ENCODE data around the gene CCNB2. TPM values are rescaled to one million over a fixed set of nuclear protein-coding genes. Genes with fewer than 3 reads are reported as not detected.

The CCNB2 gene
- polyA plus RNA-seq, 1 of the 3 experiments (the other 2 are of a cell fraction): 46.6 TPM

GRCh38 chr15:59087731-59088130 lies 17.2 kb upstream of the CCNB2 start (continued):
- no peak for TF ChIP-seq FOXM1 (IDR thresholded peaks at IDR 0.05; ENCODE audit: low read depth)
- TF ChIP-seq TAF1 (IDR thresholded peaks at IDR 0.05; ENCODE audit: borderline replicate concordance, low read depth, low read length): no peak
- no peak for TF ChIP-seq RAD21 (IDR thresholded peaks at IDR 0.05; ENCODE audit: low read length)
- no peak for TF ChIP-seq EZH2phosphoT487 (IDR thresholded peaks at IDR 0.05; ENCODE audit: borderline replicate concordance, low read depth)
- TF ChIP-seq JUND (IDR thresholded peaks at IDR 0.05): no peak
- no peak for TF ChIP-seq GATA2 (CRISPR knock-in tag; IDR thresholded peaks at IDR 0.05)
- no peak for TF ChIP-seq CTCF (IDR thresholded peaks at IDR 0.05)
- no peak for TF ChIP-seq MAX (IDR thresholded peaks at IDR 0.05; ENCODE audit: low read depth)
- TF ChIP-seq TEAD4 (IDR thresholded peaks at IDR 0.05; ENCODE audit: borderline replicate concordance, insufficient read depth): no peak
- TF ChIP-seq NFIC (IDR thresholded peaks at IDR 0.05; ENCODE audit: borderline replicate concordance): no peak

- ChIA-PET POLR2A (no interaction called here), CTCF (interaction anchor here (1.9 kb wide), 1 partner anchor 20 kb away, joined by 8 read pairs; no protein-coding TSS in a partner anchor)
- no peak for DNase-seq
- Histone ChIP-seq H3K79me2 (ENCODE audit: insufficient read depth) (no peaks in the 10 kb centered on the region), H2AFZ (ENCODE audit: low read depth) (no peak overlapping the region), H3K27me3 (ENCODE audit: insufficient read depth) (no peaks in the 10 kb centered on the region), H3F3A (replicated peaks; ENCODE audit: insufficient read depth) (peaks cover 12% of the 10 kb centered on the region), H3K4me2 (no peak overlapping the region), H4K20me1 (ENCODE audit: insufficient read depth) (no peaks in the 10 kb centered on the region), H3K9ac (no peak overlapping the region), H3K9me2 (no peaks in the 10 kb centered on the region), H3K27ac (ENCODE audit: low read depth in 2 of 2, low read length in 1 of 2) (no peak overlapping the region), H3K9me3 (no peaks in the 10 kb centered on the region), H3K4me1 (ENCODE audit: control insufficient read depth in 1 of 2, insufficient read depth in 2 of 2, low read depth in 1 of 2, low read length in 1 of 2) (no peaks in the 10 kb centered on the region), H3K36me3 (replicated peaks in 1 of 2; ENCODE audit: control insufficient read depth in 1 of 2, insufficient read depth in 2 of 2, low read length in 1 of 2) (peaks cover 68 to 83% of the 10 kb centered on the region in 2 experiments), H3K4me3 (ENCODE audit: low read depth in 2 of 2, low read length in 1 of 2) (no peak overlapping the region)
- TF ChIP-seq USF1 (IDR thresholded peaks at IDR 0.05; ENCODE audit: borderline replicate concordance, low read depth) (no peak), CTCF (IDR thresholded peaks at IDR 0.05) (no peak), NFIC (IDR thresholded peaks at IDR 0.05; ENCODE audit: borderline replicate concordance) (no peak), RCOR1 (IDR thresholded peaks at IDR 0.05; ENCODE audit: low read length) (no peak), SIN3A (IDR thresholded peaks at IDR 0.05; ENCODE audit: borderline replicate concordance, low read depth, low read length) (no peak), RAD21 (IDR thresholded peaks at IDR 0.05; ENCODE audit: low read length) (no peak), RFX5 (IDR thresholded peaks at IDR 0.05; ENCODE audit: low read length) (no peak)
- 91% methylated on average over 1 of the region's 1 CpG for WGBS (ENCODE audit: low lambda C conversion rate)
These were observed 10.9 kb upstream of the CCNB2 start for GRCh38 chr15:59094077-59094476.
